KMS-11 (cell line): ENCODE results near the gene PSMD11.
A peak's percentile ranks its signal among the peaks of the same experiment; 100 is the strongest.

Source experiments
- H2AFZ ChIP-seq: fragments of 200-600 bp; sonication (generic); 2 replicates; pipeline ENCODE4 v1.6.1; 2016; ENCODE audit warnings: antibody characterized with exemption, mixed run types, low read depth
- H3K27ac ChIP-seq: fragments of 200-600 bp; sonication (generic); 2 replicates; pipeline ENCODE4 v1.6.1; 2016; ENCODE audit warnings: mild to moderate bottlenecking, mixed run types
- H3K27me3 ChIP-seq: fragments of 200-600 bp; sonication (generic); 2 replicates; pipeline ENCODE4 v1.6.1; 2017; ENCODE audit warnings: mild to moderate bottlenecking, low read depth, mixed run types, moderate library complexity; ENCODE audit not compliant: insufficient read depth
- H3K36me3 ChIP-seq: fragments of 200-600 bp; sonication (generic); 2 replicates; pipeline ENCODE4 v1.6.1; 2017; ENCODE audit warnings: mild to moderate bottlenecking, mixed run types; ENCODE audit not compliant: insufficient read depth
- H3K4me1 ChIP-seq: fragments of 200-600 bp; sonication (generic); 2 replicates; pipeline ENCODE4 v1.6.1; 2016; ENCODE audit warnings: mild to moderate bottlenecking, low read depth, mixed run types; ENCODE audit not compliant: poor library complexity, severe bottlenecking
- H3K4me2 ChIP-seq: fragments of 200-600 bp; sonication (generic); 2 replicates; pipeline ENCODE4 v1.7.0; 2016; ENCODE audit warnings: mild to moderate bottlenecking, mixed run types
- H3K4me3 ChIP-seq: fragments of 200-600 bp; sonication (generic); IDR thresholded peaks from 2 replicates; pipeline ENCODE4 v1.6.1; 2017; ENCODE audit warnings: low read depth, low read length, mixed read lengths; ENCODE audit not compliant: insufficient read depth
- H3K79me2 ChIP-seq: fragments of 200-600 bp; sonication (generic); 2 replicates; pipeline ENCODE4 v1.6.1; 2016; ENCODE audit warnings: low read depth, mixed run types; ENCODE audit not compliant: insufficient read depth
- H3K9ac ChIP-seq: fragments of 200-600 bp; sonication (generic); 2 replicates; pipeline ENCODE4 v1.6.1; 2016; ENCODE audit warnings: mild to moderate bottlenecking, mixed run types
- H4K20me1 ChIP-seq: fragments of 200-600 bp; sonication (generic); 2 replicates; pipeline ENCODE4 v1.6.1; 2016; ENCODE audit warnings: mild to moderate bottlenecking, mixed run types; ENCODE audit not compliant: insufficient read depth
- CTCF ChIP-seq: fragments of 200-600 bp; sonication (generic); conservative IDR thresholded peaks from 2 replicates; pipeline ENCODE4 v1.6.1; 2017; ENCODE audit warnings: low read depth, mild to moderate bottlenecking, antibody characterized with exemption, low read length, moderate library complexity, mixed read lengths

The PSMD11 gene

GRCh38 chr17:32487473-32488176 is 43.3 kb downstream of the PSMD11 start:
- peaks cover 38% of the 10 kb centered on the region for H3K4me1 ChIP-seq
- no peaks in the 10 kb centered on the region for H3K36me3 ChIP-seq
- H2AFZ ChIP-seq, result no peak overlapping the region
- no peak overlapping the region for H3K27ac ChIP-seq
- peak overlapping the region; percentile 14; the same call in 1 of the 2 replicates for H3K9ac ChIP-seq
- no peak for TF ChIP-seq CTCF
- H3K79me2 ChIP-seq, result no peaks in the 10 kb centered on the region
- H3K27me3 ChIP-seq, result no peaks in the 10 kb centered on the region
- no peak overlapping the region for H3K4me3 ChIP-seq
- H4K20me1 ChIP-seq, result no peaks in the 10 kb centered on the region
- peak overlapping the region; percentile 94 for H3K4me2 ChIP-seq

- no peak overlapping the region for H3K4me3 ChIP-seq
- H3K27me3 ChIP-seq, result no peaks in the 10 kb centered on the region
Observed at GRCh38 chr17:32488177-32488542, 43.9 kb downstream of the PSMD11 start.

GRCh38 chr17:32488604-32489180 is 44.4 kb downstream of the PSMD11 start:
- Histone ChIP-seq H3K27me3 (no peaks in the 10 kb centered on the region), H3K36me3 (no peaks in the 10 kb centered on the region), H3K27ac (no peak overlapping the region), H3K9ac (no peak overlapping the region), H4K20me1 (no peaks in the 10 kb centered on the region), H2AFZ (no peak overlapping the region), H3K4me3 (no peak overlapping the region), H3K79me2 (no peaks in the 10 kb centered on the region), H3K4me1 (peaks cover 30% of the 10 kb centered on the region), H3K4me2 (no peak overlapping the region)
- TF ChIP-seq CTCF, result no peak

More at GRCh38 chr17:32488177-32488542, 43.9 kb downstream of the PSMD11 start:
- Histone ChIP-seq H3K27ac (no peak overlapping the region), H3K79me2 (no peaks in the 10 kb centered on the region), H3K4me1 (peaks cover 33% of the 10 kb centered on the region), H2AFZ (no peak overlapping the region), H3K36me3 (no peaks in the 10 kb centered on the region), H3K4me2 (no peak overlapping the region; the same call in 1 of the 2 replicates), H3K9ac (no peak overlapping the region), H4K20me1 (no peaks in the 10 kb centered on the region)
- TF ChIP-seq CTCF, result no peak

GRCh38 chr17:32489320-32490100 is 45.2 kb downstream of the PSMD11 start:
- Histone ChIP-seq H3K9ac (no peak overlapping the region), H3K4me3 (no peak overlapping the region), H3K79me2 (no peaks in the 10 kb centered on the region), H2AFZ (no peak overlapping the region), H3K27me3 (no peaks in the 10 kb centered on the region), H4K20me1 (no peaks in the 10 kb centered on the region), H3K36me3 (no peaks in the 10 kb centered on the region), H3K4me2 (no peak overlapping the region), H3K4me1 (peaks cover 30% of the 10 kb centered on the region), H3K27ac (no peak overlapping the region)
- no peak for TF ChIP-seq CTCF
